ENCODE results near the gene PTPRJ.
"Not testable (repeated sequence)": the region's sequence is repeated elsewhere in the genome, so short reads cannot be mapped to it uniquely, and the experiment has no call there.

Gene PTPRJ

DNA sequence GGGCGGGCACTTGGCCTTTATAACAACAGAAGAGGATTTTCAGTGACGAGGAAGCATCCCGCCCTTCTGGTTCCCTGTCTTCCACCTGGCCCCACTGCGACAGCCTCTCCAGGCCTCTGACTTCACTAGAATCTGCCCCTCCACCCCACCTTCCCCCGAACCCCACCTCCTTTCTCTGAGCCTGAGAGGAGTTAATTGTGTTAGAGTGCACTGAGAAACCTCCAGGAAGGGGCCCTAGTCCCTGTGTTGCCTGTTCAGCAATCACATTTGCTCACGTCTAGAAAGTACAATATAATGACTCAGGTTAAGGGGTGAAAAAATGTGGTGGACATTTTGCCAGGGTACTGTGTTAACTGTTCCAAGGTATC, 38.8 kb downstream of the PTPRJ start:
- no peak for DNase-seq

DNA sequence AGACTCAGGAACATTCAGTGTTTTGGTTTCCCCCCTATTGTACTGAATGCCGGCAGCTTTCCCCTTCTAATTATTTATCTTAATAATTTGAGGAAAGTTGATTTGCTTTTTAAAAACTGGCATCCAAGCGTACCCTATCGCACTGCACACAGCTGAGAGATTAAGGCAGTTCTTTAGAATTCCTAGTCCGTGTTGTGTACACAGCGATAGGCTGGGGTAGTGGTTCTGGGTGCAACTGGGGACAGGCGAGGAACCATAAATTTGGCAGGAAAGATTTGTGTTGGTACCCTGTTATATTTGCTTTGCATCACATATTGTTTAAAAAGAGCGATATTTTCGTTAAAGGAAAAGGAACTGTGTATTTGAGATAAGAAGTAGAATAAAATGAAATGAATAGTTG, 39.2 kb downstream of the PTPRJ start:
- DNase-seq = no peak

DNA sequence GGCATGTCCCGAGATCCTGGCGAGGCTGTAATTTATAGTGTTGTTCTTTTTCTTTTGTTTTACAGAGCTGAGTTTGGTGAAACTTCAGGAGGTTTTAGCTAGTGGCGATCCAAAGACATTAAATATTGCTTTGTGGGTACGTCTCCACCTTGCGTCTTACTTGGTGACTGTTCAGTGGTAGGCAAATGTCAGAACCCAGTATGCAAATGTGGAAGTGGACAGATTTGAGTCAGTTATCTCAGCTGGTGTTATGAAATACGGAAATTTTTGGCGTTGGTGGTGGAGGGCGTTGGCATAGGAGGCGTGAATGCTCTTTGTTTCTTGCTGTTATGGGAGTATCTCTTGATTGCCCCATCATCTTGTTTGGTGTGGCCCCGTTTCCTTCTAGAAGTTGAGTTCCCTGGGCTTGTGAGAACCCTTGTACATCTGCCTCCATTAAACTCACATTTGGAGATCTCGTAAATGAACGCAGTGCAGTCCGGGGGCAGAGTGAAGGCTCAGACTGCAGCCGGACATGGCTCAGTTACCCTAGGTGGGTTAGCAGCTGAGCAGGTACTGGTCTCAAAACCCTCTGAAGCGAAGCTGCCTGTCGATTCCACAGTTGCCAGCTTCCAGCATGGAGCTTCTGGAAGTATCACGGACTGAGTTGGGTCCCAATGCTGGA, 39.9 kb downstream of the PTPRJ start:
- no peak for DNase-seq

DNA sequence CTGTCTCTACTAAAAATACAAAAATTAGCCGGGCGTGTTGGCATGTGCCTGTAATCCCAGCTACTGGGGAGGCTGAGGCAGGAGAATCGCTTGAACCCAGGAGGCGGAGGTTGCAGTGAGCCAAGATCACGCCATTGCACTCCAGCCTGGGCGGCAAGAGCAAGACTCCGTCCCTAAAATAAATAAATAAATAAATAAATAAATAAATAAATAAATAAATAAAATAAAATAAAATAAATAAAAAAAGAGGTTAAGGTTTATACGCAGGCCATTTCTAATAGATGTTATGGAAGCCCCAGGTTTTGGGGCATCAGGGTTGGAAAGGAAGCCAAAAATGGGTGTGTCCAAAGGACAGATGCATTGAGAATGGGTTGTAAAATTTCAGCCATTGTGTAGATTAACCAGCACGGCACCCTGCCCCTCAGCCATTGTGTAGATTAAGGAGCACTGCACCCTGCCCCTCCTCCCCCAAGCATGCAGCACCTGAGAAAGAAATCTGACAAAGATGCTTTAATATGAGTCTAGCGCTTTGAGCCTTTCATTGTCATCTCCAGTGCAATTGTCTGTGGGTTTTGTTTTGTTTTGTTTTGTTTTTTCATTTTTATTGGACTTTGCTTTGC, 41.0 kb downstream of the PTPRJ start:
- not testable (repeated sequence) for DNase-seq

DNA sequence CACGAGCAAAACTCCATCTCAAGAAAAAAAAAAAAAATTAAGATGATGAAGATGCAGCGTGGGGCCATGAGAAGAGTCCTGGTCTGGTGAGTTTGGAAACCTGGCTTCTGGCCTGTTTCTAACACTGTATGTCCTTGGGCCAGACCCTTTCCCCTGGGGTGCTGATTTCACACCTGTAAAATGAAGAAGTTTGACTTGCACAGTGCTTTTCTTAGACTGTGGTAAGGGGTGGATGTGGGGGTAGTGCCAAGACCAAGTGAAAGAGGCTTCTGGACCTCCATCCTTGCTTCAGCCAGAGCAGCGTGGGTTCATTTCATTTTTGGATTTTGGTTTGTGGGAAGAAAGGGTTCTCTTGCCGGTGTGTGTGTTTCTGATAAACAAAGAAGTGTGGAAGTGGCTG, 42.1 kb downstream of the PTPRJ start:
- DNase-seq = no peak

DNA sequence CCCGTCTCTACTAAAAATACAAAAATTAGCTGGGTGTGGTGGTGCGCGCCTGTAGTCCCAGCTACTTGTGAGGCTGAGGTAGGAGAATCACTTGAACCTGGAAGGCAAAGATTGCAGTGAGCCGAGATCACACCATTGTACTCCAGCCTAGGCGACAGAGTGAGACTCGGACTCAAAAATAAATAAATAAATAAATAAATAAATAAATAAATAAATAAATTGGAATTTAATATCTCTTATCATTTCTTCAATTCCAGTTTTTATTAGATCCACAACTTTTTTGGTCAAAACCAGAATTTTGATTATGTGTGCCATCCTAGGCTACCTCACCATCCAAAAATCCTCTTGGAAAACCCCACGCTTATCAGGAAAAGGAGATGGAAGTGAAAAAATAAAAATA, 43.2 kb downstream of the PTPRJ start:
- DNase-seq = not testable (repeated sequence)

DNA sequence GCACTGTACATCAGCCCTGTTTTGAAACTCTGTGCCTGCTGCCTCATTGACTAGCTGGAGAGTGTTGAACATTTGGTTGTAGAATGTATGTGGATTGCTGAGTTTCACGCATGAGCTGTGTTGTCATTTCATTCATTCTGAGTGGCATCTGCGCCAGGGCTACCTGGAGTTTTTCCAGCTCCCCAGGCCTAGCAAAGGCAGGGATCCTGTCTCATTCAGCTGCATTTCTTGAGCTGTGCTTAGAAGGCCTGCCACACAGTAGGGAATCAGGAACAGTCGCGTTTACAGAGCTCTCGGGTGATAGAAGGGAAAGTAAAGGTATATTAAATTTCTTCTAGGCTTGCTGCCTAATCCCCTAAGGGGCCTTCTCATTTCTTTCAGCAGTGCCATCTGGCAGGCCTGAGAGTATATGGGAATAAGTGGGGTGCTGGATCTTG, 44.3 kb downstream of the PTPRJ start:
- no peak for DNase-seq

DNA sequence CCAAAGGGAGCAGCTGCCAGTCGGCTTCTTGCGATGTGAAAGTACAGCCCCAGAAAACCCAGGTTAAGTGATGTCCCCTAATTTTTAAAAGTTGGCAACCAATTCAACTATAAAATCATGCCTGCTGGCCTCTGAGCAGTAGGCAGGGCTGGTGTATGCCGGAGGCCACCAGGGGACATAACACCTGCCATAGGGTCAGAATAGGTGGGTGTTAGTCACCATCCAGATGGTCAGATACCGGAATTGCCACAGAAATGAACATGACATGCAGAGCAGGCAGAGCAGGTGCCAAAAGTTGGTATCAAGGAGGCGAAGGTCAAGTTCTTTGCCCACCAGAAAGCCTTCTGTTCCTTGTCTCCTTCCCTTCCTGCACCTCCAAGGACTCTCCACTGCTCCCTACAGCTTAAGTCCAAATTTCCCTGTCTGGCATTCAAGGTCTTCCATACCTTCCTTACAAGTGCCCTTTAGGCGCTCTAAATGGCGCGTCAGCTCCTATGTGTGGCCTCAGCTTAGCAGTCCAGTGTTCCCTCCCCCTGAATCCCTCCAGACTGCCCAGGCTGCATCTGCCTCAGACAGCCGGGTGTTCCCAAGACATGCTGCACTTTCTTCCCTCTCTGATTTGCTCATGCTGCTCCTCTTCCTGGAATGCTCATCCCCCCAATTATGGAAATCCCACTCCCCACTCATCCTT, 45.1 kb downstream of the PTPRJ start:
- no peak for DNase-seq

DNA sequence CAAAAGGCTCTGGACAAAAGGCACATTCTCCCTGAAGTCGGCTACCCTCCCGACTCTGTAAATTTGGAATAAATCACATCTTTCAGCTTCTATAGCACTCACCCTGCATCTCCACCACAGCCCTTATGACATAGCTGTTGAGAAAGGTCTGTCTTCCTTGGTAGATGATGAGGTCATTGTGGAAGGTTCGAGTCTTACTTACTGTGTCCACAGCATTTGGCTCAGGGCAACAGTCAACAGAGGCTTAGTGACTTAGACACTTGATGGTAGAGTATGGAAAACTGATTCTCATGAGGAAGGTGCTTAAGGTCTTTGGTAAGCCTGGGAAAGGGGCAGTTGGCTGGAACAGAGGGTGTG, 45.6 kb downstream of the PTPRJ start:
- no peak for DNase-seq

DNA sequence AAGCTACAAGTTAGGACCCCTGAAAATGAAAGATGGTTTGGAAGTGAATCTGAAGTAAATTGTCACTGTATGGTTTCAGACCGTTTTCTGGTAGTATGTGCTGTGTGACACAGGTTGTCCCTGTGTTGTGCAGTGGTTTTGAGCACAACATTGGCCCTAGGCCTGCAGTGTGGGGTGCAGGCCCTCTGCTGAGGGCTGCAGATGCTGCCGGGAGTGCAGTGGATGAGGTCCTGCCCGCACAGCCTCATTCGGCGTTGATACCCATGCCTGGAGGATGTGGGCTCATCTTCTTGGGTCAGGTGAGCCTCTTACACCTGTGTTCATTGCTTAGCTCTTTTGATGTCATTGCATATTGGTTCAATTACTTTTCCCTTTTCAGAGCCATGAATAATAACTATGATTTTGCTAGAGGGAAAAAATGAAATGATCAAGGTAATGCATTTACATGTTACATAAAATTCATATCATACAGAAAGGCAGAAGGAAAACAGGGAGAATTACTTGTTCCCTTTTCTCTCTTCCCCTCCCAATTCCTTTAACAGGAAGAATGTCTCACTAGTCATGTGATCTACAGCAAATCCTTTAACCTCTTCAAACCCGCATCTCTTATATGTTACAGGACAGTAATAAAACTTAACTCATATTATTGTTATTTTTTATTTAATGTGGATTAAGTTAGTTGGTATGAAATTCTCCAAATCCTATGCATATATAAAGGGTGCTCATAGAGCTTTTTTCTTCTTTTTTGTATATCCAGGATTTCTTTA, 48.7 kb downstream of the PTPRJ start:
- no peak for DNase-seq

DNA sequence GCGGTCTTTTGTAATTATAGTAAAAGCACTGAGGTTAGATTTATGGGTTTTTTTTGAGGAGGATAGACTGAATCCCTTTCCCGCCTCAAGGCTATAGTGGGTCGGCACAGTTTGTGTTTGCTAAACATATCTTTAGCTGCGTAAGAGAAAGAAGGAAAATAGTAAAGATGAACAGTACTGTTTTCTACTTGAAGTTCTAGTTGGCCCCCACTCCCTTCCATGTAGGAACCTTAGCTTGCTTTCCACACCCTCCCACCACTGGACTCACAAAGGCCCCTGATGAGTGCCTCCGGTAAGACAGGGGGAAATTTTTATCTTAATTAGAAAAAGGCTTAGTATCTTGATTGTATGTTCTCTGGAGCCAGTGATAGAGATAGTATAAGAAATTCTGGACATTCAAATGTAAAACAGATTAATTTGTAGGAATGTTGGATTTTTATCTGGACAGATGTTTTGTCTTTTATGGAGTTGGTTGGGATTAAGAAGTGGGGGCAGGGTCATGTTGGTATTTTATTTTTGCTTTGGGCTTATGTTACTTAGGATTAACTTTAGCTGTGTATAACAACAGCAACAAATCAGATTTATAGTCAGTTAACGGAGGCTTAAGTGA, 49.4 kb downstream of the PTPRJ start:
- no peak for DNase-seq

DNA sequence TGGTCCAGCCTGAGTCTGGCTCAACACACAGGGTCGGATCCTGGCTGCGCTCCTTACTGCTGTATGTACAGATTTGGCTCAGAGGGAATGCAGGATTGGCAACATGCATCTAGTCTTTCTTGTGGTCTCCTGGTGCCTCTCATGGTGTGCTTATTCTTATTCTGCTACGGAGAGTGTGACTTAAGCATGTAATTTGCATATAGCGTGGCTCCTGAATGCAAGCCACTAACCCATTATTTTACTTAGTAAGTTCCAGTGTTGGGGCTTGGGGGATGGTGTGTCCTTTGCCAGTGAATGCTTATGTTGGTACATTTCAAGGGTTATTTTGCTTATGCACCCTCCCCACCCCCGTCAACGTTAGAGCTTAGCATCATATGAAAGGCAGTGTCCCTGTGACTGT, 51.2 kb downstream of the PTPRJ start:
- no peak for DNase-seq

DNA sequence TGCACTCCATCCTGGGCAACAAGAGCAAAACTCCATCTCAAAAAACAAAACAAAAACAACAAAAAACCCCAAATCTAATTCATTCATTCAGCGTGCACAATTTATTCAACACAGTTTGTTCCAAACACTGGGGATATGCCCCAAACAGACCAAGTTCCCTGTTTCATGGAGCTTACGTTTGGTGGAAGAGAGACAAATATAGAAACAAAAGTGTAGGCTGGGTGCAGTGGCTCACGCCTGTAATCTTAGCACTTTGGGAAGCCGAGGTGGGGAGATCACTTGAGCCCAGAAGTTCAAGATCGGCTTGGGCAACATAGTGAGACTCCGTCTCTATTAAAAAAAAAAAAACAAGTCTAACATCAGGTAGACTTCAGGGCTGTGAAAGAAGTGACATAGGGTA, 52.4 kb downstream of the PTPRJ start:
- no peak for DNase-seq

DNA sequence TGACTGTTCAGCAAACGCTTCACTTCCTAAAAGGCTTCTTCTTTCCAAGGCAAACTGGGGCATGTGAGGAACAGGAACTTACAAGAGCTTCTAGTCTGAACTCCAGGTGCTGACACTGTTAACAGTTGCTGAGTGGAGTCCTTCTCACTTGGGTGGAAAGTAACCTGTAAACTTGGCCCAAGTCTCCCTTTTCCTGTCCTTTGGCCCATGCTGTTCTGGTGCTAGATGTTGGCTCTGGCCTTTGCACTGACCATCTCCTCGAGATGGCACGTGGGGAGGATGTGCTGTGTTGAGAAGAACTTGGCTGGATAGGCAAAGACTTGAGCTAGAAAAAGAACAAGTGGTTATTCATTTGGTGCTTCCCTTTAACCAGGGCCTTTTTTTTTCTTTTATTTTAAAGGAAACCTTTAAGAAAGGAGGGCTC, 53.6 kb downstream of the PTPRJ start:
- no peak for DNase-seq

DNA sequence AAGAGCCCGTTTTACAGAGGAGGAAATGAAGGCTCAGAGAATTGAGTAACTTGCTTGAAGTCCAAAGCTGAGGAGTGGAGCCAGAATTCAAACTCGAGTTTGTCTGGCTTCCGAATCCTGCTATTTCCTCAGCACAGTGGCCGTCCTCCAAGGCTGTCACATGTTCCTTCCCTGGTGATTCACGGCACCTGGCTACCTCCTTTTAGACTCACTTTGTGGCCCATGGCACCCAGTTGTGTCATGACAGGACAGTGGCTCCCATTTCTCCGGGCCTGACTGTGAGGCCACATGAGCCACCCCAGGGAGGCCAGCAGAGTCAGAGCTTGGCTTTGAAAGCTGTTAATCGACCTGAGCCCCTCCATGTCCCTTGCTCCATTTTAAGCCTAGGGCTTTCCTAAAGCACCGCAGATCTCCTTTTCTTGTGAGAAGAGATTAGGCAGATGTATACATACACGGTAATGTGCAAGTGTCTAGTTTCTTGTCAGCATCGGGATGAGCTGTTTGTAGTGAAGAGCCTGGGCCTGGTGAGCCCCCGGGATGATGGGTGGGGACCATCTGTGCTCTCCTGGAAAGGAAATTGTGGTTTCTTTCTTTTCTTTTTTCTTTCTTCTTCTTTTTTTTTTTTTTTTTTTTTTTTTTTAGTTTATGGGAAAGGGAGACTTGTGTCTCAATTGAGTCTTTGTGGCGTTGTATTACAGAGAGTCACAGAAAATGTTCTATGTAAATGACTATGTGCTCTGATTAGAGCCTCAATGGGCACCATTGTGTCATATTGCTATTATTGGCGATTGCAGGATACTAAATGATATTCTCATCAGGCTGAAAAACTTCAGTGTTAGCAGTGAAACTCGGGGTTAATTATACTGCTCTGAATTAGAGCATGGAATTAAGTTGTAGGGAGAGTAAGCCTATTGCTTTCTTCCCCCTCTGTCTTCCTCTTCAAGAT, 54.8 kb downstream of the PTPRJ start:
- no peak for DNase-seq

DNA sequence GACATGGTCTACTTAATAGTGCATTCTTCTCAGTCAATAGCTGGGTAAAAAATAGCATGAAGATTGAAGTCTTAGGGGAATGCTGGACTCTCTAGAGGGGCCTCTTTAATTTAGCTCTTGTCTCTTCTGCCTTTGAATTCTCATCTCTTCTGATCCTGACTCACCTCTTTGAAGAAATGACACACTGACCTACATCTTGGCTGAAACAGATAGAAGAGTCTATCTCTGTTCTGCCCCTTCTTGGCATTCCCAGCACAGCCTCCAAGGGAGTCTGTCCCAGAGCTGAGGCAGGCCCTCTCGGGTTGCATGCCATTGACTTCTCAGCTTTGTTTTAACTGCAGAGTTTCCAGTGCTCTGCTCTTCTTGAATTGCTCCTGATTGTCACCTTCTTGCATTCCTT, 55.7 kb downstream of the PTPRJ start:
- no peak for DNase-seq

DNA sequence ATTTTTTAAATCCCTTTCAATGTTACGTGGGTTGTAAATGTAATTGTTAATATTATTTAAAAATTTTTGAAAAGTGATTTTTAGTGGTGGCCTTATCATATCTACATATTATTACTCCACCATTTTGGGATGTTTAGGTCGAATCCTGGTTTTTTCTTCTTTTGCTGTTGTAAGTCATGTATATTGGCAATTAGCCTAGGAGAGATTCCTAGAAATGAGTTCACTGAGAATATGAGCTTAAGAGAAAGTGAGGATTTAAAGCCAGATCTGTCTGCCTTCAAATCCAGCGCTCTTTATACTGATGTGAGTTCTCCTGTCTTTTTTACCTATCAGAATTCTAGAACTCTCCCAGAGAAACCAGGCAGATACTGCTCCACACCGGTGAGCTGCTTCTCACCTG, 56.1 kb downstream of the PTPRJ start:
- DNase-seq = no peak

DNA sequence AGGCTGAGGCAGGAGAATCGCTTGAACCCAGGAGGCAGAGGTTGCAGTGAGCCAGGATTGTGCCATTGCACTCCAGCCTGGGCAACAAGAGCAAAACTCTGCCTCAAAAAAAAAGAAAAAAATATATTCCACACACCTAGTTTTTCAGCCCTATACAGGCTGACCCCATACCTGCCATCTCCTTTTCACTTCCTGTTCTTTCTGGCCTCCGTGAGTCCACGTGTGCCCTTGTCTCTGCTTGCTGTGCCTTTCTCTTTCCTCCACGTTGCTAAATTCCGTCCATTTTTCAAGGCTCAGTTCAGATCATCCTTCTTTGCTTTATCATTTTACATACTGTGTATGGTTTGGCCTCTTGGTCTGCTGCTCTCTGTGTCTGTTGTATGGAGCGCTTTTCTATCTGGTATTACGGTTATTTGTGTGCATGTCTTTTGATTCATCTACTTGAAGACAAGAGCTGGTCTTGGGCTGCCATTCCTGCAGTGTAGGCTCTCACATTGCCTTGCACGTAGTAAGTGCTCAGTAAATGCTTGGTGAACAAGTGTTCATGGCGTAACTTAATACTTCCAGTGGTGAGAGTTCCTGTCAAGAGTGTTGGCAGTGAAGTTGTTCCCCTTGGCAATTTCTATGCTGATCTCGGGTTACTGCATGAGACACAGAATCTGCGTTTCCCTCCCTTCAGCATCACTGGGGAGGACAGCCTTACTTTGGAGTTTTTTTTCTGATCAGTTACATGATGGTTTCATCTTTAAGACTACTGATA, 57.5 kb downstream of the PTPRJ start:
- DNase-seq = no peak

DNA sequence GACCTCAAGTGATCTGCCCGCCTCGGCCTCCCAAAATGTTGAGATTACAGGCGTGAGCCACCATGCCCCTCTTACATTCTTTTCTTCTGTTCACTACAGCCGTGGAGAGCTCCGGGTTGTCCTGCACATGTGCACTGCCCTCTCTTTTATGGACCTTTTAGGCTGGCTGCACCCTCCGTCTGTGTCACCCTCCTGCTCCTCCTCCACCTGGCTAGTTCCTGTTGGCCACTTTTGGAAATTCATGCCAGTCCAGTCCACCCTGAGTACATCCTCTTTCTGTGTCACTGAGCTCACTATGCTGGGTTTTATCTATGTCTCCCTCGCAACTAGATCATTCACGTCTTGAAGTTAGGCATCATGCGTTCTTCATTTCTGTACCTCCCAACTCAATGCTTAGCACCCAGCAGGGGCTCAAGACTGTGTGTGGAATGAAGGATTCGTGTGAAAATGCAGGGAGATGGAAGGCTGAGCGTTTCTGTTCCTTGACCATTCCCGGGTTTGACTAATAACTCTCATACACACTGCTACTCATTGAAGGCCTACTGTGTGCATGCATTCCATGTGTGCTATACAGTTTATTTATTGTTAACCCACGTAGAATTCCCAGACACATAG, 60.6 kb downstream of the PTPRJ start:
- no peak for DNase-seq

DNA sequence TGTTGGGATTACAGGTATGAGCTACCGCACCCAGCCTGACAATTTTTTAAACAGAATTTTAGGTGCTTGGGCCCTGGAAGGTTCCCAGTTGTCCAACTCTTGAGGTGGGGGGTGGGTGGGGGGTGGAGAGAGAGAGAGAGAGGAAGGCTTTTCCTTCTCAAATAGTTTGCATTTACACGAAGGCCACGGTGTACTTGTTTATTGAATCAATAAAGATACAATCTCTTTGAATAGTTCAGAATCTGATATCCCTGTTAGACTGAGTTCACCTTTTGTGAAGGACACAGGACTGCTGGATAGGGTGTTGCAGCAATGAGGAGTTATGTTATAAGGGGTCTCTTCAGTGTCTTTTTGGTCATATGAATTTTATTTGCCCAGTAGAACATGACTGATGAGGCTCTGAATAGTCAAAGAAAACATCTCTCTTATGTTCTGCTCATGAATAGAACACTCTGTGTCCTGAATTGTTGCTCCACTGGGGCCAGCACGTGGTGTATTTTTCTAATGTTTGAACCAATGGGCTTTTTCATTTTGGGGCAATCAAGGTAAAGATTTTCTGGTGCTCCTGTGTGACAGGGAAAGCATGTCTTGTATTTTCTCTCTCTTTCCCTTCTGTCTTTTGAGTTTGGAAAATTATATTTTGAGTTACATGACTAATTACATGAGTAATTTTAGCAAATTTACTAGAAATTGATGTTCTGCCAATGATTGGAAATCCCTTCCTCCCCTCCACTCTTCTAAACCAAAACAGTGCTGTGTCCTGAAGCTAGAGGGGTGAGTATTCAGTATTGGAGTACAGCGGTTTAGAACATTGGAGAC, 61.7 kb downstream of the PTPRJ start:
- no peak for DNase-seq
